SK-N-SH (cell line): ENCODE data around the gene FZD10. TPM values are rescaled to one million over a fixed set of nuclear protein-coding genes. Genes with fewer than 3 reads are reported as not detected.

Experiments used
- CTCF ChIA-PET: fragments of 300-600, 350-600 bp; formaldehyde crosslinking; extraction: SDS; loops from one replicate; lab custom pipeline; 2021; lab: Yijun Ruan, JAX
- POLR2A ChIA-PET: fragments of 350-600 bp; sonication (Branson Sonifier 250); formaldehyde crosslinking; extraction: SDS; loops from one replicate; lab custom pipeline; 2020; ENCODE audit warnings: antibody characterized with exemption, inconsistent platforms; lab: Yijun Ruan, JAX
- DNase-seq: peaks from one replicate; pipeline ENCODE4 v3.0.0; 2012
- H2AFZ ChIP-seq: fragments of 200-600 bp; sonication (generic); 2 replicates; pipeline ENCODE4 v1.8.1; 2016; ENCODE audit warnings: antibody characterized with exemption, mild to moderate bottlenecking, low read depth
- H3F3A ChIP-seq: fragments of 200-600 bp; sonication (generic); replicated peaks from 2 replicates; pipeline ENCODE3; 2016; ENCODE audit warnings: antibody characterized with exemption, mild to moderate bottlenecking; ENCODE audit not compliant: insufficient read depth
- H3K27ac ChIP-seq, 2 experiments: fragments of 200-500 bp in 1 of 2; fragments of 200-600 bp in 1 of 2; sonication (Bioruptor generic) in 1 of 2; sonication (generic), shearing (Covaris generic) in 1 of 2; 2 replicates each; pipeline versions ENCODE4 v1.5.1 to v1.6.1; 2014 to 2016; ENCODE audit warnings: low read depth in 2 of 2, inconsistent platforms in 1 of 2, low read length in 1 of 2, mild to moderate bottlenecking in 1 of 2, mixed read lengths in 1 of 2
- H3K27me3 ChIP-seq: fragments of 200-600 bp; sonication (generic), shearing (Covaris generic); 2 replicates; pipeline ENCODE4 v1.6.1; 2016; ENCODE audit warnings: mixed run types; ENCODE audit not compliant: insufficient read depth
- H3K36me3 ChIP-seq, 2 experiments: fragments of 200-500 bp in 1 of 2; fragments of 200-600 bp in 1 of 2; sonication (Bioruptor generic) in 1 of 2; sonication (generic) in 1 of 2; replicated peaks in 1 of 2; 2 replicates each; pipeline versions ENCODE3 to v1.5.1; 2014 to 2016; ENCODE audit warnings: low read length in 1 of 2, mild to moderate bottlenecking in 1 of 2; ENCODE audit not compliant: insufficient read depth in 2 of 2, control insufficient read depth in 1 of 2
- H3K4me1 ChIP-seq, 2 experiments: fragments of 200-500 bp in 1 of 2; fragments of 200-600 bp in 1 of 2; sonication (Bioruptor generic) in 1 of 2; sonication (generic), shearing (Covaris generic) in 1 of 2; 2 replicates each; pipeline versions ENCODE4 v1.5.1 to v1.6.1; 2014 to 2016; ENCODE audit warnings: low read depth in 1 of 2, low read length in 1 of 2, mixed run types in 1 of 2; ENCODE audit not compliant: insufficient read depth in 2 of 2, control insufficient read depth in 1 of 2
- H3K4me2 ChIP-seq: fragments of 200-600 bp; sonication (generic), shearing (Covaris generic); 2 replicates; pipeline ENCODE4 v1.6.1; 2017; ENCODE audit warnings: mixed run types
- H3K4me3 ChIP-seq, 2 experiments: fragments of 200-500 bp in 1 of 2; fragments of 200-600 bp in 1 of 2; sonication (Bioruptor generic) in 1 of 2; sonication (generic), shearing (Covaris generic) in 1 of 2; 2 replicates each; pipeline versions ENCODE4 v1.5.1 to v1.8.1; 2014 to 2016; ENCODE audit warnings: low read depth in 2 of 2, inconsistent platforms in 1 of 2, low read length in 1 of 2, mild to moderate bottlenecking in 1 of 2, mixed read lengths in 1 of 2, moderate library complexity in 1 of 2
- H3K79me2 ChIP-seq: fragments of 200-600 bp; sonication (generic); 2 replicates; pipeline ENCODE4 v1.8.1; 2017; ENCODE audit warnings: mild to moderate bottlenecking; ENCODE audit not compliant: insufficient read depth
- H3K9ac ChIP-seq: fragments of 200-600 bp; sonication (generic); 2 replicates; pipeline ENCODE4 v1.6.1; 2017; ENCODE audit warnings: mixed run types
- H3K9me2 ChIP-seq: fragments of 200-600 bp; sonication (generic); 2 replicates; pipeline ENCODE4 v1.6.1; 2017; ENCODE audit warnings: mixed run types
- H3K9me3 ChIP-seq: fragments of 200-600 bp; sonication (generic); 2 replicates; pipeline ENCODE4 v1.6.1; 2017; ENCODE audit warnings: mixed run types, mild to moderate bottlenecking, moderate library complexity
- H4K20me1 ChIP-seq: fragments of 200-600 bp; sonication (generic); 2 replicates; pipeline ENCODE4 v1.6.1; 2017; ENCODE audit warnings: mild to moderate bottlenecking, mixed run types; ENCODE audit not compliant: insufficient read depth
- CHD2 ChIP-seq: fragments of 150-350 bp; IDR thresholded peaks from 2 replicates; pipeline ENCODE4 v1.6.1; 2018; ENCODE audit warnings: low read length; ENCODE audit not compliant: partially characterized antibody
- ELF1 ChIP-seq: IDR thresholded peaks from 2 replicates; pipeline ENCODE4 v1.4.0; 2012
- EP300 ChIP-seq, 2 experiments: IDR thresholded peaks; 2 replicates each; pipeline versions ENCODE4 v1.4.0 to v1.6.1; 2012; ENCODE audit warnings: borderline replicate concordance in 1 of 2, low read depth in 1 of 2, low read length in 1 of 2
- GATA2 ChIP-seq: sonication (generic); formaldehyde crosslinking; IDR thresholded peaks from 2 replicates; pipeline ENCODE4 v1.5.0; 2020; ENCODE audit warnings: mild to moderate bottlenecking, missing genetic modification reagents
- IRF3 ChIP-seq: fragments of 150-350 bp; IDR thresholded peaks from 2 replicates; pipeline ENCODE4 v1.6.1; 2016; ENCODE audit warnings: mild to moderate bottlenecking, low read depth, low read length
- MEF2A ChIP-seq: IDR thresholded peaks from 2 replicates; pipeline ENCODE4 v1.4.0; 2012; ENCODE audit warnings: low read depth, borderline replicate concordance
- NFIC ChIP-seq: IDR thresholded peaks from 2 replicates; pipeline ENCODE4 v1.4.0; 2012; ENCODE audit warnings: borderline replicate concordance
- PBX3 ChIP-seq: IDR thresholded peaks from 2 replicates; pipeline ENCODE4; 2012
- POLR2AphosphoS5 ChIP-seq: IDR thresholded peaks from 2 replicates; pipeline ENCODE4 v1.6.1; 2012; ENCODE audit warnings: low read depth, low read length
- SMC3 ChIP-seq: IDR thresholded peaks from 2 replicates; pipeline ENCODE4 v1.6.1; 2012; ENCODE audit warnings: low read depth, low read length, improper control_type of control experiment
- USF1 ChIP-seq: IDR thresholded peaks from 2 replicates; pipeline ENCODE4 v1.4.0; 2012; ENCODE audit warnings: low read depth, borderline replicate concordance
- YY1 ChIP-seq: IDR thresholded peaks from 2 replicates; pipeline ENCODE4 v1.4.0; 2012; ENCODE audit warnings: low read depth, mild to moderate bottlenecking
- ZBTB33 ChIP-seq: IDR thresholded peaks from 2 replicates; pipeline ENCODE4 v1.4.0; 2012; ENCODE audit warnings: low read depth, borderline replicate concordance
- WGBS: methylation state at CpG from one replicate; pipeline ENCODE4 v1.1.6; 2017; ENCODE audit warnings: low lambda C conversion rate; 5-methylcytosine and 5-hydroxymethylcytosine counted together
- polyA plus RNA-seq, 3 experiments: library from polyadenylated mRNA; depleted of rRNA; stranded (reverse); fragments of >200 nt; gene quantifications; 2 replicates each; pipeline ENCODE4 v1.2.3, GENCODE V29; 2012

FZD10 gene
- polyA plus RNA-seq, 1 of the 3 experiments (the other 2 are of a cell fraction): not detected

GRCh38 chr12:130162745-130163460 is 639 bp downstream of the FZD10 start (continued):
- TF ChIP-seq IRF3 (no peak), USF1 (no peak), NFIC (no peak)

GRCh38 chr12:130163461-130164215 is 1.4 kb downstream of the FZD10 start:
- Histone ChIP-seq H3K9me3 (no peaks in the 10 kb centered on the region), H3K4me3 (no peak overlapping the region)
- WGBS: 53% methylated on average over 34 of the region's 71 CpGs
- no peak for TF ChIP-seq SMC3
- TF ChIP-seq, all 33 proteins: peak for 0
- Histone ChIP-seq H3K9ac (no peak overlapping the region), H3K4me2 (no peak overlapping the region), H3K9me2 (no peaks in the 10 kb centered on the region), H3K4me1 (no peaks in the 10 kb centered on the region), H4K20me1 (no peaks in the 10 kb centered on the region), H3K27ac (no peak overlapping the region), H3K79me2 (no peaks in the 10 kb centered on the region), H3K36me3 (no peaks in the 10 kb centered on the region), H2AFZ (no peak overlapping the region), H3F3A (no peaks in the 10 kb centered on the region), H3K27me3 (no peaks in the 10 kb centered on the region)
- no peak for DNase-seq
- POLR2A ChIA-PET: no interaction called here
- CTCF ChIA-PET: no interaction called here

- no peaks in the 10 kb centered on the region for H3K9me2 ChIP-seq
- TF ChIP-seq GATA2 (CRISPR knock-in tag) (no peak), ZBTB33 (no peak), EP300 (IDR thresholded peaks at IDR 0.05; ENCODE audit: borderline replicate concordance in 1 of 2, low read depth in 1 of 2, low read length in 1 of 2) (no peak), MEF2A (no peak), ELF1 (no peak), PBX3 (no peak), CHD2 (no peak), POLR2AphosphoS5 (no peak), YY1 (no peak)
- TF ChIP-seq, all 33 proteins: peak for 0
- Histone ChIP-seq H3K4me1 (no peaks in the 10 kb centered on the region), H3K27ac (no peak overlapping the region), H3K4me2 (no peak overlapping the region), H2AFZ (no peak overlapping the region), H3K4me3 (no peak overlapping the region), H3K79me2 (no peaks in the 10 kb centered on the region), H3K27me3 (no peaks in the 10 kb centered on the region), H3K9me3 (no peaks in the 10 kb centered on the region), H3K36me3 (no peaks in the 10 kb centered on the region), H3K9ac (no peak overlapping the region), H4K20me1 (no peaks in the 10 kb centered on the region), H3F3A (no peaks in the 10 kb centered on the region)
- WGBS: 56% methylated on average over 17 of the region's 18 CpGs
- no peak for DNase-seq
- ChIA-PET POLR2A (interaction anchor here (0.6 kb wide), 1 partner anchor 77 kb away, joined by 5 read pairs; no protein-coding TSS in a partner anchor), CTCF (no interaction called here)
Measured at GRCh38 chr12:130164216-130164542, 1.9 kb downstream of the FZD10 start.
